Activated CD8-positive, alpha-beta T cell treated with anti-CD3 and anti-CD28 coated beads for 36 hours (primary cell): ENCODE data around the gene SDK2. TPM values are rescaled to one million over a fixed set of nuclear protein-coding genes. Genes with fewer than 3 reads are reported as not detected.

Experiments used
- ATAC-seq: fragments of 200-7000 bp; cut with Tn5 transposase; one replicate; pipeline ENCODE4 v1.10.0; 2021; ENCODE audit warnings: mild to moderate bottlenecking, moderate library complexity
- CTCF ChIA-PET: fragments of 350-600 bp; sonication (Branson Sonifier 250); formaldehyde crosslinking; loops from one replicate; lab custom pipeline; 2021; ENCODE audit warnings: antibody characterized with exemption; lab: Charles Lee
- POLR2A ChIA-PET: fragments of 350-600 bp; sonication (Branson Sonifier 250); formaldehyde crosslinking; loops from one replicate; lab custom pipeline; 2021; ENCODE audit warnings: antibody characterized with exemption; lab: Charles Lee
- DNase-seq: peaks from one replicate; pipeline ENCODE4 v3.0.0-alpha.2; 2020
- H3K27ac Mint-ChIP-seq: one replicate; pipeline ENCODE4 v1.8.0; 2021; ENCODE audit warnings: mild to moderate bottlenecking, mixed read lengths
- H3K27me3 Mint-ChIP-seq: one replicate; pipeline ENCODE4 v1.8.0; 2021; ENCODE audit warnings: mixed read lengths
- H3K36me3 Mint-ChIP-seq: one replicate; pipeline ENCODE4 v1.8.0; 2021; ENCODE audit warnings: low read depth, mixed read lengths
- H3K4me1 Mint-ChIP-seq: one replicate; pipeline ENCODE4 v1.8.0; 2021; ENCODE audit warnings: low read depth, mixed read lengths
- H3K4me3 Mint-ChIP-seq: one replicate; pipeline ENCODE4 v1.8.0; 2021; ENCODE audit warnings: mild to moderate bottlenecking, moderate library complexity, mixed read lengths
- H3K9me3 Mint-ChIP-seq: one replicate; pipeline ENCODE4 v1.8.0; 2021; ENCODE audit warnings: mixed read lengths
- intact Hi-C: fragments of 100-400 bp; cut with micrococcal nuclease; formaldehyde crosslinking; loops from one replicate; pipeline ENCODE4 v1.10.0; 2022
- total RNA-seq, 2 experiments: library from RNA; stranded (reverse); gene quantifications; one replicate each; pipeline ENCODE4 v1.2.3, GENCODE V29; 2021
- TF ChIP-seq, protein P1 (sequence below): fragments of 200-600 bp; IDR thresholded peaks from one replicate; pipeline ENCODE4 v1.8.0; 2022; ENCODE audit warnings: antibody characterized with exemption, mild to moderate bottlenecking

The SDK2 gene
- total RNA-seq, 2 experiments from 2014 or later = 3.2 to 3.3 TPM

DNA sequence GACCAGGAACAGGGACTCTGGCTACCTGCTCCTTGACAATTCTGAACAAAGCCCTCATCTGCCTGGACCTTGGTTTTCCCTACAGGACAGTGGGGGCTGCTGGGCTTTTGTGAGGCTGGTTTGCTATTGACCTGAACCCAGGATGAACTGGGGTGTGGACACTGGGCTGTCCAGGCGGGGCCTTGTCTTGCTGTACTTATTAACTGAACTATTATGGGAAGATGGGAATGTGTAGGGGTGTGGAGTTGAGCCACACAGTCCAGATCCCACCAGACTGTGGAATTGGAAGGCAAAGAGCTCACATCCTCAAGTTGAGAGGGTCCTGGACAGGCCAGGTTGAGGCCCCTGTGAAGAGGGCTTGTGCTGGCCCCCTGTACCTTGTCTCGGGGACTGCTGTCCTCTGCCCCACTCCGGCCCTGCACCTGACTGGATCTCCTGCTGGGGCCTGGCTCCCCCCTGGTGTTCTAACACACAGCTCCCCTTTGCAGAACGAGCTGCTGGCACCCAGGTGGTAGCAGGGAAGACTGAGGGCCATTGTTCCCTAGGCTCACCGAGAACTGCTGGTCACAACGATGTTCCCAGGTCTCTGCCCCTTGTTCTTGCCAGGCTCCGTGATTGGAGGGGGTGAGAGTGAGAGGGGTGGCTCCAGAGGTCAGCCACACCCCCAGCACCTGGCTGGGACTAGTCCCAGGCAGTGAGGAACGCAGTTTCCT, 280.6 kb downstream of the SDK2 start:
- Mint-ChIP-seq H3K9me3 (no peaks in the 10 kb centered on the region), H3K27ac (no peak overlapping the region), H3K4me3 (no peak overlapping the region), H3K4me1 (no peaks in the 10 kb centered on the region), H3K36me3 (no peaks in the 10 kb centered on the region), H3K27me3 (no peaks in the 10 kb centered on the region)
- CTCF ChIA-PET = interaction anchor here (0.9 to 1.2 kb wide), 2 partner anchors 269 to 807 kb away, joined by 3 read pairs; no protein-coding TSS in a partner anchor
- POLR2A ChIA-PET = no interaction called here
- no peak for ATAC-seq
- TF ChIP-seq, protein P1, sequence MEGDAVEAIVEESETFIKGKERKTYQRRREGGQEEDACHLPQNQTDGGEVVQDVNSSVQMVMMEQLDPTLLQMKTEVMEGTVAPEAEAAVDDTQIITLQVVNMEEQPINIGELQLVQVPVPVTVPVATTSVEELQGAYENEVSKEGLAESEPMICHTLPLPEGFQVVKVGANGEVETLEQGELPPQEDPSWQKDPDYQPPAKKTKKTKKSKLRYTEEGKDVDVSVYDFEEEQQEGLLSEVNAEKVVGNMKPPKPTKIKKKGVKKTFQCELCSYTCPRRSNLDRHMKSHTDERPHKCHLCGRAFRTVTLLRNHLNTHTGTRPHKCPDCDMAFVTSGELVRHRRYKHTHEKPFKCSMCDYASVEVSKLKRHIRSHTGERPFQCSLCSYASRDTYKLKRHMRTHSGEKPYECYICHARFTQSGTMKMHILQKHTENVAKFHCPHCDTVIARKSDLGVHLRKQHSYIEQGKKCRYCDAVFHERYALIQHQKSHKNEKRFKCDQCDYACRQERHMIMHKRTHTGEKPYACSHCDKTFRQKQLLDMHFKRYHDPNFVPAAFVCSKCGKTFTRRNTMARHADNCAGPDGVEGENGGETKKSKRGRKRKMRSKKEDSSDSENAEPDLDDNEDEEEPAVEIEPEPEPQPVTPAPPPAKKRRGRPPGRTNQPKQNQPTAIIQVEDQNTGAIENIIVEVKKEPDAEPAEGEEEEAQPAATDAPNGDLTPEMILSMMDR = no peak
- no peak for DNase-seq
- intact Hi-C loops = loop anchor here (10.0 kb wide), 1 partner anchor 379 kb away; no protein-coding TSS in a partner anchor

DNA sequence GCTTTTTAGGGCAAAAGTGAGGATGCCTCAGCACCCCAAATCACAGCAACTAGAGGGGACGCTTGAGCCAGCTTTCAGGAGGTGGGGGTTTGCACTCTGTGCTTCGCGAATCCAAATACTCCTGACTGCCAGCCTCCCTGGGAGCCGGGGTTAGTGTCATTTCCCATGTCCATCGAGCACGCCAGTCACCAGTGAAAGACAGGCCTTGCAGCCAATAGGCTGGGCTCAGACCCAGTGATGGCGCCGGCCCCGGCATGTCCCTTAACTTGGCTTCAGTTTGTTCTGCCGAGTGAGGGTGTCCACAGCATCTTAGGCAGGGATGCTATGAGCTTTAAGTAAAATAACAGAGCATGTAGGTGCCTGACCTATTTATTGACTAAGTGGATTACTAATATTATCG, 281.5 kb downstream of the SDK2 start:
- Mint-ChIP-seq H3K4me3 (no peak overlapping the region), H3K4me1 (no peaks in the 10 kb centered on the region), H3K27ac (no peak overlapping the region), H3K27me3 (no peaks in the 10 kb centered on the region), H3K9me3 (no peaks in the 10 kb centered on the region), H3K36me3 (no peaks in the 10 kb centered on the region)
- ChIA-PET CTCF (interaction anchor here (1.2 kb wide), 1 partner anchor 268 kb away, joined by 3 read pairs; no protein-coding TSS in a partner anchor), POLR2A (no interaction called here)
- TF ChIP-seq, protein P1 = no peak
- DNase-seq = no peak
- no peak for ATAC-seq
- intact Hi-C loops = loop anchor here (10.0 kb wide), 1 partner anchor 378 kb away; no protein-coding TSS in a partner anchor

GRCh38 chr17:73360961-73361761, 283.1 kb downstream of the SDK2 start:
- no peak overlapping the region for H3K4me3 Mint-ChIP-seq
- ATAC-seq (no peak), DNase-seq (no peak)
- no peaks in the 10 kb centered on the region for H3K9me3 Mint-ChIP-seq
- H3K4me1 Mint-ChIP-seq = no peaks in the 10 kb centered on the region
- intact Hi-C loops = loop anchor here (10.0 kb wide), 1 partner anchor 376 kb away; no protein-coding TSS in a partner anchor
- no peak overlapping the region for H3K27ac Mint-ChIP-seq
- no peaks in the 10 kb centered on the region for H3K36me3 Mint-ChIP-seq
- CTCF ChIA-PET = no interaction called here
- no peaks in the 10 kb centered on the region for H3K27me3 Mint-ChIP-seq
- TF ChIP-seq, protein P1 = no peak
- POLR2A ChIA-PET = no interaction called here

DNA sequence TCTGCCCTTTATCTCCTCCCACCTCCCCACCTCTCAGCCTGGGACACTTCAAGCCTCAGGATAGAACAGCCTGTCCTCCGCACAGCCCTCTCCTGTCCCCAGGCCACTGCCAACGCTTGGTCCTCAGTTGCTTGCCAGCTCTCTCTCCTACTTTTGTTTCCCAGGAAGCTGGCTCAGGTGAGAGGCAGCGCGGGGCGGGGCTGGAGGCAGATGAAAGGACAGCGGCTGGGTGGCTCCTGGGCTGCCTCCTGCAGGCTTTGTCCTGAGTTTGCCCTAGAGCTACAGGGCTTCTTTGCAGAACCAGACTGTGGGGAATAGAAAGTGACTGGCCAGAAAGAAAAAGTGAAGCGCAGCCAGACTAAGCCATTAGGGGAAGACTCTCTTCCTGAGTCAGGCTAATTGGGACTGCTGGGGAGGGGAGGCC, 284.2 kb downstream of the SDK2 start:
- H3K4me3 Mint-ChIP-seq = no peak overlapping the region
- no peaks in the 10 kb centered on the region for H3K27me3 Mint-ChIP-seq
- intact Hi-C loops = loop anchor here (10.0 kb wide), 1 partner anchor 375 kb away; no protein-coding TSS in a partner anchor
- no peaks in the 10 kb centered on the region for H3K4me1 Mint-ChIP-seq
- H3K36me3 Mint-ChIP-seq = no peaks in the 10 kb centered on the region
- DNase-seq (no peak), ATAC-seq (no peak)
- no peaks in the 10 kb centered on the region for H3K9me3 Mint-ChIP-seq
- POLR2A ChIA-PET = no interaction called here
- TF ChIP-seq, protein P1 = no peak
- no peak overlapping the region for H3K27ac Mint-ChIP-seq
- CTCF ChIA-PET = no interaction called here
